OCI-LY3 (cell line): Measurements from ENCODE around the gene CFAP20.

ENCODE experiments used
- CTCF ChIP-seq: fragments of 200-600, 300-600 bp; sonication (generic); IDR thresholded peaks from 2 replicates; pipeline ENCODE4 v1.5.1; 2014; ENCODE audit warnings: antibody characterized with exemption, low read length, low read depth
- EZH2phosphoT487 ChIP-seq: fragments of 200-600 bp; shearing (Covaris generic); IDR thresholded peaks from 2 replicates; pipeline ENCODE4 v1.6.1; 2018; ENCODE audit warnings: antibody characterized with exemption, mixed run types, low read depth

- TF ChIP-seq EZH2phosphoT487 (no peak), CTCF (no peak)
These were observed 23.2 kb upstream of the CFAP20 start for GRCh38 chr16:58152246-58152868.
